ENCODE data around the gene TMEM17. TPM values are rescaled to one million over a fixed set of nuclear protein-coding genes. Genes with fewer than 3 reads are reported as not detected.

The TMEM17 gene
- total and polyA plus RNA-seq, 9 of the 15 experiments (the other 6 are each of a cell fraction or from before 2014, with no cell fraction given): 0.58 to 2.2 (median 1.2) TPM

DNA sequence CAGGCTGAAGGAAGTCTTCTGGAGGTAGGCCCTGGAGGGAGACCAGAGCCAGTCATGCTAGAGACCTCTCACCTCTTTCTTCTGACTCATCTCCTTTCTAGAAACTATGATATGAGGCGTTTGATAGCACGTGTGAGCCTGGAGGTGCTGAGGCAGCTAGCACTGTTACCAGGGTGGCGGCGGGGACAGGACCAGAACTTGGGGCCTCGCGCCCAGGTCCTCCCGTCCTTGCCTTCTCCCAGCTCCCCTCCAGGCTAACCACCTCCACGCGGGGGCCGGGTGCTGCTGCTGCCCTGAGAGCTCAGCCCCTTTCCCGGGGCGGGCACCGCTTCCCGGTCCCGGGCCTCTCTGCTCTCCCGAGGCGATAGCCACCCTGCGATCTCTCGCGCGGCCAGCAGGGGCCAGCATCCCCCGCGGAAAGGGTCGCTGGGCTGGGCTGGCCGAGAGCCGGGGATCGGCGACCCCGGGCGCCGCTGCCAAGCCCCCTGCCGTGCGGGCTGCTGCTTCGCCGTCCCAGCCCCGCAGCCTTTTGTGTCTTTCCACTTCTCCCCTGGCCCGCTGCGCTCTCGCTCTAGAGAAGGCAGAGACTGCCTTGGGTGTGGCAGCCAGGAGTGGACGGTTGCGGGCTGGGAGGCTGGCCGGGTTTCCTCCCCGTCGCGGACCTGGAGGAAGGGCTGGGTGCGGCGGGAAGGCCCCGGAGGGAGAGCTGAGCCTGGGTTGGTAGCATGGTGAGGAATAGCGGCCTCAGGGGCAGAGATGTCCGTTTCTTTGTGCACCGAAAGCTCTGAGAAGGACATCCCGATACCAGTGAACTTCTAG, 49.1 kb downstream of the TMEM17 start (continued):
- TF ChIP-seq, protein P1, sequence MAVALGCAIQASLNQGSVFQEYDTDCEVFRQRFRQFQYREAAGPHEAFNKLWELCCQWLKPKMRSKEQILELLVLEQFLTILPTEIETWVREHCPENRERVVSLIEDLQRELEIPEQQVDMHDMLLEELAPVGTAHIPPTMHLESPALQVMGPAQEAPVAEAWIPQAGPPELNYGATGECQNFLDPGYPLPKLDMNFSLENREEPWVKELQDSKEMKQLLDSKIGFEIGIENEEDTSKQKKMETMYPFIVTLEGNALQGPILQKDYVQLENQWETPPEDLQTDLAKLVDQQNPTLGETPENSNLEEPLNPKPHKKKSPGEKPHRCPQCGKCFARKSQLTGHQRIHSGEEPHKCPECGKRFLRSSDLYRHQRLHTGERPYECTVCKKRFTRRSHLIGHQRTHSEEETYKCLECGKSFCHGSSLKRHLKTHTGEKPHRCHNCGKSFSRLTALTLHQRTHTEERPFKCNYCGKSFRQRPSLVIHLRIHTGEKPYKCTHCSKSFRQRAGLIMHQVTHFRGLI (CRISPR knock-in tag; IDR thresholded peaks at IDR 0.05): no peak
- TF ChIP-seq ZNF551 (CRISPR knock-in tag; IDR thresholded peaks at IDR 0.05): no peak
- TF ChIP-seq FUS (optimal IDR thresholded peaks at IDR 0.05; ENCODE audit: low read depth, low read length): no peak
- TF ChIP-seq TFE3 (CRISPR knock-in tag; IDR thresholded peaks at IDR 0.05): no peak
- no peak for TF ChIP-seq ARNT (IDR thresholded peaks at IDR 0.05)
- TF ChIP-seq PTRF (tag; IDR thresholded peaks at IDR 0.05): no peak
- TF ChIP-seq CHD4 (IDR thresholded peaks at IDR 0.05; ENCODE audit: insufficient read depth, insufficient replicate concordance, low read depth, low read length, poor library complexity, severe bottlenecking): no peak
- TF ChIP-seq E2F5 (CRISPR knock-in tag; IDR thresholded peaks at IDR 0.05): no peak
- TF ChIP-seq ZNF586 (CRISPR knock-in tag; conservative IDR thresholded peaks at IDR 0.05): no peak
- TF ChIP-seq VEZF1 (CRISPR knock-in tag; IDR thresholded peaks at IDR 0.05): no peak
- TF ChIP-seq, protein P2, sequence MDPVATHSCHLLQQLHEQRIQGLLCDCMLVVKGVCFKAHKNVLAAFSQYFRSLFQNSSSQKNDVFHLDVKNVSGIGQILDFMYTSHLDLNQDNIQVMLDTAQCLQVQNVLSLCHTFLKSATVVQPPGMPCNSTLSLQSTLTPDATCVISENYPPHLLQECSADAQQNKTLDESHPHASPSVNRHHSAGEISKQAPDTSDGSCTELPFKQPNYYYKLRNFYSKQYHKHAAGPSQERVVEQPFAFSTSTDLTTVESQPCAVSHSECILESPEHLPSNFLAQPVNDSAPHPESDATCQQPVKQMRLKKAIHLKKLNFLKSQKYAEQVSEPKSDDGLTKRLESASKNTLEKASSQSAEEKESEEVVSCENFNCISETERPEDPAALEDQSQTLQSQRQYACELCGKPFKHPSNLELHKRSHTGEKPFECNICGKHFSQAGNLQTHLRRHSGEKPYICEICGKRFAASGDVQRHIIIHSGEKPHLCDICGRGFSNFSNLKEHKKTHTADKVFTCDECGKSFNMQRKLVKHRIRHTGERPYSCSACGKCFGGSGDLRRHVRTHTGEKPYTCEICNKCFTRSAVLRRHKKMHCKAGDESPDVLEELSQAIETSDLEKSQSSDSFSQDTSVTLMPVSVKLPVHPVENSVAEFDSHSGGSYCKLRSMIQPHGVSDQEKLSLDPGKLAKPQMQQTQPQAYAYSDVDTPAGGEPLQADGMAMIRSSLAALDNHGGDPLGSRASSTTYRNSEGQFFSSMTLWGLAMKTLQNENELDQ (CRISPR knock-in tag; IDR thresholded peaks at IDR 0.05; ENCODE audit: borderline replicate concordance): no peak
- TF ChIP-seq, protein P3, sequence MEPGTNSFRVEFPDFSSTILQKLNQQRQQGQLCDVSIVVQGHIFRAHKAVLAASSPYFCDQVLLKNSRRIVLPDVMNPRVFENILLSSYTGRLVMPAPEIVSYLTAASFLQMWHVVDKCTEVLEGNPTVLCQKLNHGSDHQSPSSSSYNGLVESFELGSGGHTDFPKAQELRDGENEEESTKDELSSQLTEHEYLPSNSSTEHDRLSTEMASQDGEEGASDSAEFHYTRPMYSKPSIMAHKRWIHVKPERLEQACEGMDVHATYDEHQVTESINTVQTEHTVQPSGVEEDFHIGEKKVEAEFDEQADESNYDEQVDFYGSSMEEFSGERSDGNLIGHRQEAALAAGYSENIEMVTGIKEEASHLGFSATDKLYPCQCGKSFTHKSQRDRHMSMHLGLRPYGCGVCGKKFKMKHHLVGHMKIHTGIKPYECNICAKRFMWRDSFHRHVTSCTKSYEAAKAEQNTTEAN (CRISPR knock-in tag; IDR thresholded peaks at IDR 0.05): no peak
- no peak for TF ChIP-seq MED1 (CRISPR knock-in tag; IDR thresholded peaks at IDR 0.05; ENCODE audit: borderline replicate concordance)
- no peak for TF ChIP-seq NCOA1 (IDR thresholded peaks at IDR 0.05; ENCODE audit: low read depth)
- TF ChIP-seq L3MBTL2 (IDR thresholded peaks at IDR 0.05): peak; percentile 81
- TF ChIP-seq ZNF282 (CRISPR knock-in tag; IDR thresholded peaks at IDR 0.05): no peak
- peak; percentile 85; the same call in 1 of the 2 replicates for TF ChIP-seq MTA3 (IDR thresholded peaks at IDR 0.05; ENCODE audit: borderline replicate concordance)
